Measurements from ENCODE around the gene RPL23. TPM values are rescaled to one million over a fixed set of nuclear protein-coding genes. Genes with fewer than 3 reads are reported as not detected.

Gene RPL23
- total RNA-seq, 1 experiment from 2014 or later = 2,011 TPM

DNA sequence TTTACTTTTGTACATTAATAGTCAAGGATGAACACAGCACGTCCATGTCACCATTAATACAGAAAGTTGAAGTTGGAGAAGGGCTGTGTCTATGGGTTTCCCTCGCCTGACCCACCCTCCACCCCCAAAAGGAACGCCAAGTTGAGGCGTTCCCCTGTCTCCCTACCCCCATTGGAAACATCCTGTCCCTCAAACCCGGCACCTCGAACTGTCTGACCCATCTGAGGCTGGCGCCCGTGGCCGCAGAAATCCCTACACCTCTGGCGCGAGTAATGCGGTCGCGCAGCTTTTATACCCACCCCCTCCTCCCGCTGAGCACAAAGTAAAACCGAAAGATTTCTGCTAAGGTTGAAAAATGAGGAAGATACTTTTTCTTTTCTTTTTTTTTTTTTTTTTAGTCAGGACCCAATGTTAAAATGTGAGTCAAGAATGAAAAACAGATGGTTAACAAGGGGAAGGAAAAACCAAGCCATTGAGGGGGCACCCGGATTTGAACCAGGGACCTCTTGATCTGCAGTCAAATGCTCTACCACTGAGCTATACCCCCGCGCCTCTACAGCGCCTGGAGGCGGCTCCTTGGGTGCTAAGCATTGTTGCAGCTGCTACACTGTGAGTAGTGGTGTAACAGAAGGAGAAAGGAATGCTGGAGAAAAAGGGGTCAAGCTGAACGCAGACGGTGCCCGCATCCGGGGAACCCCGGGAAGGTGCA, 15.4 kb upstream of the RPL23 start:
- DNase-seq (ENCODE audit: low spot score) = peak; percentile 99

- peak; percentile 88 for DNase-seq (ENCODE audit: low spot score)
These were observed 14.7 kb upstream of the RPL23 start for GRCh38 chr17:38867968-38868816.

DNA sequence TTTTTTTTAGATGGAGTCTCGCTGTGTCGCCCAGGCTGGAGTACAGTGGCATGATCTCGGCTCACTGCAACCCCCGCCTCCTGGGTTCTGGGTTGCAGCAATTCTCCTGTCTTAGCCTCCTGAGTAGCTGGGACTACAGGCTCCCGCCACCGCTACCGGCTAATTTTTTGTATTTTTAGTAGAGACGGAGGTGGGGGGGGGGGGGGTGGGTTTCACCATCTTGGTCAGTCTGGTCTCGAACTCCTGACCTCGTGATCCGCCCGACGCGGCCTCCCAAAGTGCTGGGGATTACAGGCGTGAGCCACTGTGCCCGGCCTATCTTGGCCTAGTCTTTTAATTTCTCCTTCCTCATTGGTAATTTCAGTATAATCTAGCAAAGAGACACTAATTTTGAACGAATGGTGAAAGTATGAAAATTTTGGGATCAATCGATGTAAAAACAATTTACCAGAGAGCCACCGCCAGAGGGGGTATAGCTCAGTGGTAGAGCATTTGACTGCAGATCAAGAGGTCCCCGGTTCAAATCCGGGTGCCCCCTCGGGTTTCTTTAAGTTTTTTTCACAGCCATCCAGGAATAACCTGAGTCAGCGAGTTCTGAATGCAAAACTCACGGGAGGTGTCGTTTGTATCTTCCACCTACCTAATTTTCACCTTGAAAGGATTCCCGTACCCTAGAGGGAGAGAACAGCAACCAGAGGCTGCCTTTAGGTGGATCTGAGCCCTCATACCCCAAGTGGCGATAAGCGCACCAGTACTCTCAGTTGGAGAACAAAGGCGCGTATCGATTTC, 13.9 kb upstream of the RPL23 start:
- peak; percentile 96 for DNase-seq (ENCODE audit: low spot score)

- peak; percentile 71 for DNase-seq (ENCODE audit: low spot score)
These were observed 11.3 kb upstream of the RPL23 start for GRCh38 chr17:38864636-38865398.

DNA sequence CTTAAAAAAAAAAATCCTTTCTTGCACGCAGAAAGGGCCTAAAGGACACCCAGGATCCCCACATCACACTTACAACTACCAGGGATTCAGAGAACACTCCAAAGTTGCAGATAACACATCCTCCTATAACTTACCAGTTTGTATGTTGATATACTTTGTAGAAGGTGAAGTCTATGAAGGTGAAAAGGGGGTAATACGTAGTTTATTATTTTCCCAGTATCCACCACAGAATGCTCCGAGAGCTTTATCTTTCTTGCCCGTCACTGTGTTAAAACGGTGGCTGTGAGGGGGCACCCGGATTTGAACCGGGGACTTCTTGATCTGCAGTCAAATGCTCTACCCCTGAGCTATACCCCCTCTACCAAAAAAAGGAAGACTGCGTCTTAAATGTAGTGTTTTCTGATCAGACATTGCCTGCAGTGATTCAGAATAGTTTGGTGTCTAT, 7.9 kb upstream of the RPL23 start:
- no peak for DNase-seq (ENCODE audit: low spot score)

- DNase-seq (ENCODE audit: low spot score) = no peak
These were observed 3.8 kb upstream of the RPL23 start for GRCh38 chr17:38857271-38857670.

GRCh38 chr17:38855101-38855714, 1.7 kb upstream of the RPL23 start:
- DNase-seq (ENCODE audit: low spot score) = peak; percentile 87

DNA sequence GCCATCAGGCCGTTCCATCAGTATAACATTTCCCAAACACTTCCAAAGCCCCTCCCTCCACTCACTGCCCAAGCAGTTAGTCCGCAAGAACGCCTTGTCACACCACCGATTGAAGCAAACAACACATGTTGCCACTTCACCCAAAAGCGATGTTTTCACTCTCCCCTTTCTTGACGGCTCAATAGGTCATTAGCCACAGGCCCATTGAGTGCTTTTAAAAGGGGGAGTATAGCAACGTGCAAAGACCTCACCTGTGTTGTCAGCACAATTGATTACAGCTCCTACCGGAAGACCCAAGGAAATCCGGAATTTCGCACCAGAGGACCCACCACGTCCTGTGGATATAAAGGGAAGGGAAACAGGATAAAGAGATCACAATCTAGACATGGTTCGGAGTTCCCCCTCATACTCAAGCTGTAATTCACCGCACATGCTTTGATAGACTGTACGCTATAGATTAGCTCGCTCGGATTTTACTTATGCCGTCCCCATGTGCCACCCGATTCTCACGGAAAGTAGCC, 690 bp downstream of the RPL23 start:
- DNase-seq (ENCODE audit: low spot score) = peak; percentile 60

GRCh38 chr17:38851434-38851833, 2.1 kb downstream of the RPL23 start:
- DNase-seq (ENCODE audit: low spot score) = no peak

GRCh38 chr17:38850374-38850773, 3.1 kb downstream of the RPL23 start:
- DNase-seq (ENCODE audit: low spot score) = no peak

DNA sequence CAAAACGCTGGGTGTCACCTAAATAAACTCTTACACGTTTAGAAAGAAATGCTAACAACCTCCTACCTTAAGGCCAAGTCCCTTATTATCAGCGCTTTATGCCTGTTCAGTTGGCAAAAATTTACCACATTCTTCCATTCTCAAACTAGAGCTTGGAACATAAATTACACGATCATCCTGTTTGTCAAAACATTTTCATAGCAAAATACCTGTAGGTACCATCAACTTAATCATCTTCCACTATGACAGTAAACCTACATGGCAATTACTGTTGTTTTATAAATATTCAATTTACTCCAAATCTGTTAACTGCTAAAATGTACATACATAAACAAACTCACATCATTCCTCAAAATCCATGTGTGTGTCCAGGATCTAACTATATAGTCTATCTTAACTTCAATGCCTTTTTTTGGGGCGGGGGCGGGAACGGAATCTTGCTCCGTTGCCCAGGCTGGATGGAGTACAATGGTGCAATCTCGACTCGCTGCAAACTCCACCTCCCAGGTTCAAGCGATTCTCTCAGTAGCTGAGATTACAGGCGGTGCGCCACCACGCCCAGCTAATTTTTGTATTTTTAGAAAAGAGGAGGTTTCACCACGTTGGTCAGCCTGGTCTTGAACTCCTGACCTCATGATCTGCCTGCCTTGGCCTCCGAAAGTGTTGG, 4.4 kb downstream of the RPL23 start:
- no peak for DNase-seq (ENCODE audit: low spot score)

GRCh38 chr17:38848557-38848891, 5.0 kb downstream of the RPL23 start:
- DNase-seq (ENCODE audit: low spot score) = no peak

DNA sequence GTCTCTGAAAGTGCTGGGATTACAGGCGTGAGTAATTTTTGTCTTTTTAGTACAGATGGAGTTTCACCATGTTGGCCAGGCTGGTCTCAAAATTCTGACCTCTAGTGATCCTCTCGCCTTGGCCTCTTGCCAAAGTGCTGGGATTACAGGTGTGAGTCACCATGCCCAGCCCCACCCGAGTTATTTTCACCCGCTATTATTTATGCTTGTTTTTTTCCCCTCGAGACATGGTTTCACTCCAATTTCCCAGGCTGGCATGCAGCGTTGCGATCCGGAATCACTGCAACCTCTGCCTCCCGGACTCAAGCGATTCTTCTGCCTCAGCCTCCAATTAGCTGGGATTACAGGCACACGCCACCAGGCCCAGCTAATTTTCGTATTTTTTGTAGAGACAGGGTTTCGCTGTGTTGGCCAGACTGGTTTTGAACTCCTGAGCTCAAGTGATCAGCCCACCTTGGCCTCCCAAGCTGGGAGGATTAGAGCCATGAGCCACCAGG, 9.2 kb downstream of the RPL23 start:
- DNase-seq (ENCODE audit: low spot score) = peak; percentile 94

DNA sequence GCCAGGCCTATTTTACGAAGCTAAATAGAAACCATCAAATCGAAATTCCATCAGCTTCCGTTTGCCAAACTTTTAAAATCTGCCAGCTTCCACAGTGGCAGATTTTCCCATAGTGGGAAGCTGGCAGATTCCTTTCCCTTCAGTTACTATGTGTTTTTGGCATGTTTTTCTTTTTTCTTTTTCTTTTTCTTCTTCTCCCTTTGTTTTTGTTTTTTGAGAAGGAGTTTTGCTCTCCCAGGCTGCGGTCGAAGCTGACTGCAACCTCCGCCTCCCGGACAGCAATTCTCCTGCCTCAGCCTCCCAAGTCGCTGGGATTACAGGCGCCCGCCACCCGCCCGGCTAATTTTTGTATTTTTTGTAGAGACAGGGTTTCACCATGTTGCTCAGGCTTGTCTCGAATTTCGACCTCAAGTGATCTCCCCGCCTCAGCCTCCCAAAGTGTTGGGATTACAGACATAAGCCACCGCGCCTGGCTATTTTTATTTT, 27.7 kb downstream of the RPL23 start:
- no peak for DNase-seq (ENCODE audit: low spot score)

DNA sequence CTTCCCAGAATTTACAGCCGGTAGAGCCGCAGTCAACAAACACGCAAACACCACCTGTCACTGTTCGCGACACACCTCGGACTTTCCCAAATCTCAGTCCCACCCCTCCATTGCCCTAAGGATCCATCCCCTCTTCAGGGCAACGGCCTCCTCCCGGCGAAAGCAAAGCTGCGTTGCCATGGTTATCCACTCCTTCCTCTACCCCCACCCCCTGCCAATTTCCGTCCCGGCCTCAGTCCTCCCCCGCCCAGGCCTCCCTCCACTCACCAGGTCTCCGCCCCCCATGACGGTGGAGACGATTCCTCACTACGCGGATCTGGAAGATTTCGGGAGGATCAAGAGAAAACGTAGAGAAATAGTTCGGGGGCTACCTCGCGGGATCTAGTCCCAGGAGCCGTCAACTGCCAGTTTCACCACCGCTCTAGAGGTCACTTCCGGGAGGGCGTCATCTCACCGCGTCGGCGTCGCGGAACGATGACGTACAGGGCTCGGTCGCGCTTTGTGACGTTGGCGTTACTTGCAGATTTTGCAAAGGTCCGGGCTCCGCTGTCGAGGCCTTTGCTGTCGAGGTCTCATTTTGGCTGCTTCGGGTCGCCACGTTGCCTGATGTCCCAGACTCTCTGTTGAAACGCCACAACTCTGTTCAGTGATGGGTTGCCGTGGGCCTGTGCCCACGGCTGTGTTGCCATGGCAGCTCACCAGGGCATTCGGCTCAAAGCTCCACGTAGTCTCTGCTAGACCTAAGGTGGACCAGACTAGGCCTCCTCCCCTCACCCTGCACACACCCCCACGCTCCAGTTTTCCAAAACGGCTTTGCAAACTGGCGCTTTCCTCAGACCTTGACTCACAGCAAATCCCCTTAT, 28.4 kb downstream of the RPL23 start, which contains the start of gene CWC25:
TSS of gene CWC25 (minus strand) at position 423 of the 863 bp plus-strand sequence. CDS start at position 285, 138 bp downstream.
- peak; percentile 100 for DNase-seq (ENCODE audit: low spot score)

DNA sequence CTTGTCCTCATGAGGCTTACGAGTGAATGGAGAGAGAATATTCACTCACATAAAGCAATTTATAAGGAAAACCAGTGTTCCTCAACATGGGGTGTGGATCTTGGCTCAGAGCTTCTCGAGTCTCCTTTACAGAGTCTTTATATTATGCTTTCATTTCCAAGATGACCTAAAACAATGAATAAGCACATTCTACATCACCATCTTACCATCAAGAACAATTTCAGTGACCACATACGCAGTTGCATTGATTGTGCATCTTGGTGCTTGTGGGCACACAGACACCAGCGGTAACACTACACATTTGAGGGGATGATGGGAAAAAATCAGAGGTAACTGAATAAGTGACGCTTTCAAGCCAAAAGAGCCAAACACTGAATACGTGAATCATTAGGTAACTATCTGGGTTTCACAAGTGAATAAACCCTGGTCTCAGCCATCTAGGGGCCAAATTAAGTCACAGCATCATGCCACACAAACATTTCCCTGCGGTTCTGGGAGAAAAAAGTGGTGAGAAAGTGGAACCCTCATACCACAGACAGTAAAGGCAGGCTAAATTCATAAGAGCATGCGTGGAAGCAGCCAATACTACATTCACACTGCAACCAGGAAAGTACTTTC, 37.8 kb downstream of the RPL23 start:
- peak; percentile 54 for DNase-seq (ENCODE audit: low spot score)

- DNase-seq (ENCODE audit: low spot score) = no peak
These were observed 43.7 kb downstream of the RPL23 start for GRCh38 chr17:38809828-38810227.

DNA sequence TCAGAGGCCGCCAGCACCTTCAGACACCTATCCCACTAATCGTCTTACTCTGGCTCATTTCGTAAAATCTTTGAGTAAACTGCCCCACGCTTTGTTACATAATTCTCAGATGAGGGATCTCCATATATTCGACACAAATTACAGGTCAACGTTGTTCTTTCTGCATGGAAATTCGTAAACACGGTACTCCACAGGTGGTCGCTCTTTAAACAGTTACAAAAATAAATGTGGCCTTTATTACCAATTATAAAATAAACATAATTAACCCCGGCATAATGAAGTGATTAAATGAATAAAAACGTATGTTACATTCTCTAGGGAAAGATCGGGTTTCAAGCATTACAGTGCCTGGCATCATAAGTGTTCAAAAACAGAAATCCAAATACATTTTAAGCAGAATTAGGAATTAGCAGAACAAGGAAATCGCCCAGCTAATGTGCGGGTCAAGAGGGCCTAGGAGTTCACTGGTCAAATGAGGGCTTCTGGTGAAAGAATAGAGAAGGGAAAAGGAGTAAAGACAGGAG, 53.2 kb downstream of the RPL23 start:
- no peak for DNase-seq (ENCODE audit: low spot score)
